Measurements from ENCODE around the gene NUAK2. TPM values are rescaled to one million over a fixed set of nuclear protein-coding genes. Genes with fewer than 3 reads are reported as not detected.

The NUAK2 gene
- total RNA-seq, 1 experiment from 2014 or later = 18.4 TPM

- peak; percentile 86 for DNase-seq (ENCODE audit: low spot score)
Measured at GRCh38 chr1:205319081-205320018, 2.2 kb downstream of the NUAK2 start.

- peak; percentile 40 for DNase-seq (ENCODE audit: low spot score)
Measured at GRCh38 chr1:205318231-205318991, 3.1 kb downstream of the NUAK2 start.

GRCh38 chr1:205317311-205317917 is 4.1 kb downstream of the NUAK2 start:
- DNase-seq (ENCODE audit: low spot score) = peak; percentile 86

- peak; percentile 52 for DNase-seq (ENCODE audit: low spot score)
Measured at GRCh38 chr1:205316161-205316566, 5.4 kb downstream of the NUAK2 start.

GRCh38 chr1:205315008-205315618 is 6.4 kb downstream of the NUAK2 start:
- no peak for DNase-seq (ENCODE audit: low spot score)

- DNase-seq (ENCODE audit: low spot score) = no peak
Measured at GRCh38 chr1:205313563-205314308, 7.8 kb downstream of the NUAK2 start.

GRCh38 chr1:205312866-205313562 is 8.5 kb downstream of the NUAK2 start:
- no peak for DNase-seq (ENCODE audit: low spot score)

GRCh38 chr1:205310976-205311704 is 10.4 kb downstream of the NUAK2 start:
- no peak for DNase-seq (ENCODE audit: low spot score)

- no peak for DNase-seq (ENCODE audit: low spot score)
Measured at GRCh38 chr1:205309741-205310140, 11.8 kb downstream of the NUAK2 start.

GRCh38 chr1:205306929-205307566 is 14.5 kb downstream of the NUAK2 start:
- DNase-seq (ENCODE audit: low spot score) = no peak

GRCh38 chr1:205304695-205305070 is 16.9 kb downstream of the NUAK2 start:
- no peak for DNase-seq (ENCODE audit: low spot score)

GRCh38 chr1:205304046-205304694 is 17.4 kb downstream of the NUAK2 start:
- no peak for DNase-seq (ENCODE audit: low spot score)

- no peak for DNase-seq (ENCODE audit: low spot score)
Measured at GRCh38 chr1:205303247-205303888, 18.2 kb downstream of the NUAK2 start.

- peak; percentile 68 for DNase-seq (ENCODE audit: low spot score)
Measured at GRCh38 chr1:205301842-205302588, 19.5 kb downstream of the NUAK2 start.

GRCh38 chr1:205301205-205301821 is 20.2 kb downstream of the NUAK2 start:
- peak; percentile 97 for DNase-seq (ENCODE audit: low spot score)

GRCh38 chr1:205300149-205300548 is 21.4 kb downstream of the NUAK2 start:
- DNase-seq (ENCODE audit: low spot score) = no peak

Data from A172 (cell line).